HG03045 (cell line): Measurements from ENCODE around the gene LDHD.

Source experiments
- ATAC-seq: cut with Tn5 transposase; IDR thresholded peaks from one replicate; pipeline ENCODE4 v1.9.1; 2021; ENCODE audit warnings: mild to moderate bottlenecking, moderate library complexity; ENCODE audit not compliant: unreplicated experiment

The LDHD gene

DNA sequence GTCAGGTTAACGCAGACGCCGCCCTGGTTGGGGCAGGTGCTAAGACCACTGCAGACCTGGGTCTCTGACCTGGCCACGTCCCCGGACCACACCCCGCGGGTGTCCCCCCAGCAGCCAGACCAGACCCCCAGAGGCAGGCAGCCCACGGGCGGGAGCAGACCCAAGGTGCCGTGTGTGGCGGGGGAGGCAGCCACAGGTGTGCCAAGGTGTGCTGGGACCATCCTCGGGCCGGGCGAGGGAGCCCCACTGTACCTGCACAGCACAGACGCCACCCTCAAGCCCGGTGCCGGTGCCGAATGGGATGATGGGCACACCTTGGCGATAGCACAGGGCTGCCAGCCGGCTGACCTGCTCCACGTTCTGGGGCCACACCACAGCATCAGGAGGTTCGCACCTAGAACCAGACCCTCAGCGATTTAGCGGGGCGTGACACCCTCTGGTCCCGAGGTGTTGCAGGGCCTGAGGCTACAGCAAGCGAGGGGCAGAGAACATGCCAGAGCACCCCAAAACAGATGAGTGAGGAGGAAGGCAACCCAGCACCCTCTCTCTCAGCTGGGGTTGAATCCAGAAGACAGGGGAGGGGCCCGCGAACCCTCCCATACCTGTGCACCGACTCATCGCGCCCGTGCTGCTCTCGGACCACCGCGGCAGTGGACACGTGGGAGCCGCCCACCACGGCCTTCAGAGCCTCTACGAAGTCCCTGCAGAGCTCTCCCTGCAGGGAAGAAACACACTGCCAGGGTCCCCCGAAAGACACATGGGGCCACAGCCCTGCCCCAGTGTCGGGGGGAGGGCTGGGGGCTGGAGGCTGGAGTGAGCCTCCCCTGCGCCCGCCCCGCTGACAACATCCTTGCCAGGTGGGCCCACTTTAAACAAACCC lies 1.4 kb downstream of the LDHD start:
- ATAC-seq, result no peak

DNA sequence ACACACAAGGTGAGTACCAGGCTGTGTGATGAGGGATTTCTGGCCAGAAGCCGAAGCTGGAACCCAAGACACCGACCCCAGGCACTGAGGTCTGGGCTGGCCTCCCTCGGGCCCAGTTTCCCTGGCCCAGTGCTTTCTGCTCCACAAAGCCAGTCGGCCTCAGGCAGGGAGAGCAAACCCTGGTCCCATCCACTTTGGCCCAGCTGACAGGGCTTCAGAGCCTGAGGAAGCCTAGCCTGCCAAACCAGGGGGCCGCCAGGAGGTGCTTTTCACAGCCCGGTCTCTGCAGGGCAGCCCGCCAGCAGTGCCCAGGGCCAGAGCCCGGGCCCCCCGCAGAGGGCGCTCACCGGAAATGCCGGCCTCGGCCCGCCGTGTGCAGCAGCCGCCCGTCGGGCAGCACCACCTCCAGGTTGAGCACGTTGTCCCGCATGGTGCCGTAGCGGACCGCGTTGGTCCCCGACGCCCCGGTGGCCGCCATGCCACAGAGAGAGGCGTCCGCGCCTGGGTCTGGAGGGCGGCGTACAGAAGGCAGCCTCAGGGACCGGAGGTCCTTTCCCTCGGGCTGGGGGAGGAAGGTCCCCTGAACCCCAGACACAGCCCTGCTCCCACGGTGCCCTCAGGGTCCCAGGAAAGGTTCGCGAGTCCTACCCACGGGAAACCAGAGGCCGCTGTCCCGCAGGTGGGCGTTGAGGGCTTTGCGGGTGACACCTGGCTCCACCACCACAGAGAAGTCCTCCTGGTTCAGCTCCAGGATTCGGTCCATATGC lies 2.2 kb downstream of the LDHD start:
- no peak for ATAC-seq

DNA sequence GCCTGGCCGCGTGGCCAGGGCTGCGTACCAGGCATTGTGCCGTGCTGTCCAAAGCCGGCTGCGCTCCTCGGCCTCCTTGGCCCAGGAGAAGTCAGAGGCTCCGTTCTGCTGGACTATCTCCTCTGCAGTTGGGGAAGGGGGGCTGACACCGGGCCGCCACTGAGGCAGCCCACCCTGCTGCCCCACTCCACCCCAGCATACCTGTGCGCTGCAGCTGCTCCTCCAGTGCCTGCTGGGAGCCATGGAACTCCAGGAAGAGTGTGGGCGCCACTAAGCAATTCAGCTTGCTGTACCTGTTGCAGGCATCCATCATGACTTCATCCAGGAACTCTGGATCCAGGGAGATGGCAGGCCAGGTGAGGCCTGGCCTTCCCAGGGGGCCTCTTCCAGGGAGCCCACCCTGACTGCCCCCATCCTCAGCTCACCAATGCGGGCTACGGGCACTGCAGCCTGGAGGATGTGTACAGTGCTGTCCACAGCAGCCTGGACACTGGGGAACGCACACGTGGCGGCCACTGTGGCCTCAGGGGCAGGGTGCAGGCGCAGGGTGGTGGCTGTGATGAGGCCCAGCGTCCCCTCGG lies 2.9 kb downstream of the LDHD start:
- ATAC-seq, result no peak

DNA sequence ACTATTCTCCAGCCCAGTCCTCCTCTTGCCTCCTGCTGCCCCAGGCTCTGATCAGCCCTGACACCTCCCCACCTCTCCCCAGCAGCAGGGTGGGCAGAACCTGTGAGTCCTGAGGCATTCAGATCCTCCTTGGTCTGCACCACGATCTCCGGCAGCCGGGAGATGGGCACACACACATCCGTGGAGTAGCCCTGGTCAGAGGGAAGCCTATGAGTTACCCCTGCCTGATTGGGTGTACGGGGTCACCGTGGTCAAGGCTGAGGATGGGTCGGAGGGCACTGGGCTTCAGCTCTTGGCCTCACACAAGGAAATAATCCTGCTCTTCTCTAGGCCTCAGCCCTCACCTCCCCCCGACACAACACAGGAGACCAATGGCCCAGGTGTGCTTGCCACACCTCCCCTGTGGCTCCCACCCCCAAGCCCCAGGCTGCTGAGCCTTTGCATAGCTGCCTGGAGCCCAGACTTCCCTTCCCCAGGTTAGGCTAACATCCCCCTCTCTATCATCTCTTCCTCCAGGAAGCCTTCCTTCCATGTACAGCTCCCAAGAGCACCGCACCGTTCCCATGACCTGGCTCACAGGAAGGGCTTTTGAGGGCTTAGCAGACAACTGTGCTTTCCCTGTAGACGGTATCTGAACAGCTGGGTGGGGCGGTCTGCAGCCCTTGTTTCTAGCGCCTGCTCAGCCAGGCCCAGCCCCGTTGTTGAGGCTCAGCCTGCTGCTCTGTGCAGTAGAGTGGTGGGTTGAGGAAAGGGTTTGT lies 3.7 kb downstream of the LDHD start:
- no peak for ATAC-seq

DNA sequence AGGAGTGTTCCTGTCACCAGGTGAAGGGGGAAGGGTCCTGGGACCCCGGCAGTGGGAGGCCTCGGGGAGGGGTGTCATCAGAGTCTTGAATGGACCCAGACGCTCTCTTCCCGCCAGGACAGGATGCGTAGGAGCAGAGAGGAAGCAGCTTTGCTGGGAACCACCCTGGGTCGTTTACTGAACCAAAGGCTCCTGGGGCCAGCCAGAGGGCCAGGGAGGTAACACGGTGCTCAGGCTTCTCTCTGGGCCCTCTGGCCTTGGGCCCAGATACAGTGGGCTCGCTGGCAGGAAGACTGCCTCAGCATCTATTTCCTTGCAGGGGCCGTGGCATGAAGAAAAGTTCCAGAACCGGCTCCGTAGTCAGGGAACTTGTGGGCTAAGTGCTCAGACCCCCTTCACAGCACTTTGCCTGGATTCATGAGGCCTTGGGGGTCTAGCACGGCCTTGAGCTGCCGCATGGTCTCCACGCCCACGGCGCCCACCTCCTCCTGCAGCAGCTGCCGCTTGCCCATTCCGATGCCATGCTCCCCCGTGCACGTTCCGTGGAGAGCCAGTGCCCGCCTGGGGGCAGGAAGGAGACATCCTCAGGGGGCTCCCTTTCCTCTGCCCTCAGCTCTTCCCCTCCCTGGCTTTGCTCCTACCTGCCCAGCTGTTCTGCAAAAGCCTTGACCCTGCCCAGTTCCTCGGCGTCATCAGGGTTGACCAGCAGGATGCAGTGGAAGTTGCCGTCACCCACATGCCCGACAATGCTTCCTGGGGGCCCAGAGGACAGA lies 4.4 kb downstream of the LDHD start:
- ATAC-seq, result no peak

DNA sequence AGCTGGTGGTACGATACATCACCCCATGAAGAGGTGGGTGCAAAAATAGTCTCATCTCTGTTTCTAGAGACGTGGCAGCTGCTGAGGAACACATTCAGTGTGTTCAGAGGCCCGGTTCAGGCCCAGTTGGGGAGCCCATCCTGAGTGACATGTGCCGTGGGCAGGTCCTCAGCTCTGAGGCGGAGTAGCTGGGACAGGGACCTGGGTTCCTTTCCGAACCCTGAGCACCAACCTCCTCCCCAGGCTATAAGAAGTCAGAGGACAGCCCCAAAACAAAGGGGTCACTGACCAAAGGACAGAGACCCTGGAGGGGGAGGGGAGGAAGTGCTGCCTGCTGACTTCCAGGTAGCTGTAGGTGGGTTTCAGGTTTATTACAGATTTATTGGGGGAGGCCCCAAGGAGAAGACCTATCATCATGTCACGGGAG lies 5.1 kb downstream of the LDHD start:
- no peak for ATAC-seq

DNA sequence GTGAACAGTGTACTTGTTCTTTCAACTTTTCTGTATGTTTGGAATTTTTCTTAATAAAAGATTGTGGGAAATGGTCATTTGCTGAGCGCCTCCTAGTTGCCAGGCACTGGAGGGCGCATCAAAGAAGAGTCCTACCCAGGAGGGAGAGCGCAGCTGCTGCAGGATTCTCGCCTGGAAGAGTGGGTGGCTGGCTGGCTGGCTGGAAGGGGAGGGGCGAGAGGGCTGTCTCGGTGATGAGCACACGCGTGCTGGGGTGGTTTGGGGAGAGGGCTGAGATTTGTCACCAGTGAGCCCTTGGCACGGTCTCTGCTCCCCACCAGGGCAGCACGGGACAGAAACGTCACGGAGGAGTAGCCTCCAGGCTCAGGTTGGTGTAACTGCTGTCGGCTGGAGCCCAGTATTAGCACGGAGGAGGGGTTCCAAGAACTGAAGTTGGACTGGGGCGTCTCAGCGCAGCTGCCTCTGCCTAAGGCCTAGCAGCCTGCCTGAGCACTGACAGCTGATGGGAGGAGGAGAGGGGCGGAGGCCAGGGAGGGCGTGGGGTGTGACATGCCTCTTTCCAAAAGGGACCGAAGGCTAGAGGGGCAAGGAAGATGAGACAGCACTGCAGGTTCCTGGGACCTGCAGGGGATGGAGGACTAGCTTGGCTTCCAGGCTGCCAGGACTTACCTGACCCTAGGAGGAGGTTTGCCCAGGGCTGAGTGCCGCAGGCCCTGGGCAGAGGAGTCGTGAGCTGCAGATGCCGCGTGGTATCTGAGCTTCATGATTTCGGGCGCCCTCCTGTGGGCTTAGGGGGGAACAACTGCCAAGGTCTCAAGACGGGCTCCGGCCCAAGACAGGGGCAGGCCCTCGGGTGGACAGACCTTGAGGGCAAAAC lies 5.7 kb downstream of the LDHD start:
- ATAC-seq, result peak; percentile 72

DNA sequence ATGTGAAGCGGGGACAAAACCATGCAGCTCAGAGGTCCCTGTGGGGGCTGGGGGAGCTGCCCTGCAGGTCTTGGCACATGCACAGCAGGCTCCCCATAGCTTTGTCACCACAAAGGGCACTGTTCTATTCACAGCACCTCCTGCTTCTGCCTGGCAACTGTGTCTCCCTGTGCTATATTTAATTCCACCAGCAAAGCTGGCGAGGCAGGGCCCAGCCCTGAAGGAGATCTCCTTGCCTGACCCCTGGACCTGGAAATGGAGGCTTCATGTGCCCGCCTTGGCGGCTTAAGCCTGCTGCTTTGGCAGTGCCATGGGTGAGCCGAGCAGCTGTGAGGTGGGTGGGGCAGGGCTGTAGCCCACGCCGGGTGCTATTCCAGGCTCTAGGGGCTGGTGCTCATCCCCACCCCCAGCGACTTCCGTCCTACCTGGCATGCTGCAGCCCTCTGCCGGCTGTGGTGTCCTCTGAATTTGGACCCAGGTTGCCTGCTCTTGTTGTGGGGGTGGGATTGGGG lies 6.8 kb downstream of the LDHD start:
- no peak for ATAC-seq

DNA sequence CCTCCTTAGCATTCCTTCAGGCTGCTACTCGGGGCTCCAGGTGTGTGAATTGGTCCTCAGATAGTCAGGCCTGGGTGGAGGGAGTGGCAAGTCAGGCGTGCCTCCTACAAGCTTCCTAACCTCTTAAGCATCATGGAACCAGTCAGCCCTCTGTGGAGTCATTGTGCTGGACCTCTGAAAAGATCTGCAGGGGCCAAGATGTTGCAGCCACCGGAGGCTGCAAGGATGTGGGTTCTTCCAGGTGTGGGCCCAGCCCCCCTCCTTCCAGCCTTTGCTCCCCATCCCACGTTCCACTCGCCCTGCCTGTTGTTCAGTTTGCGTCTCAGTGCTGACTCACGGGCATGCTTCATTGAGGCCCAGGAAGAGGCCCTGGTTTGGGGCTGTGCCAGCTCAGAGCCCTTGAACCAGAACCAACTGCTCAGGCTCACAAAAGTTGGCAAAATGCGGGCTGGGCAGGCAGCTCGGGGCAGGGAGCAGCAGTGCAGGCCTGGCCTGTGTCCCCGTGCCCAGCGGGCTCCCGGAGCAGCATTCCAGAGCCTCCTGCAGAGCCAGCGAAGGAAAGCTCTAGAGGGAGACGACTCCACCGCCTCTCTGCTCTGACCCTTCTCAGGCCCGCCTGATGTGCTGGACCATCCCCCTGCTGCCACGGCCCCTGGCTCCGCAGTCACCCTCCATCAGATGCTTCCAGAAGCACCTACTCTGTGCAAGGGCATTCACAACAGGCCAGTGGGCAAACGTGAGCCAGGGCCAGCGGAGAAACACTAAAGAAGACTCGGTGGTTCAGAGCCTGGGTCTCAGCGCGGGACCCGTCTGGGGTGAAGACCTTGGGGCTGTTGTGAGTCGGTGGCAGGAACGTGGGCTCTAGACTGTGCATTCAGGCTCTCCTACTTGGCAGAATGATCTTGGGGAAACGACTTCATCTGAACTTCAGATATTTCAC lies 7.5 kb downstream of the LDHD start:
- no peak for ATAC-seq

DNA sequence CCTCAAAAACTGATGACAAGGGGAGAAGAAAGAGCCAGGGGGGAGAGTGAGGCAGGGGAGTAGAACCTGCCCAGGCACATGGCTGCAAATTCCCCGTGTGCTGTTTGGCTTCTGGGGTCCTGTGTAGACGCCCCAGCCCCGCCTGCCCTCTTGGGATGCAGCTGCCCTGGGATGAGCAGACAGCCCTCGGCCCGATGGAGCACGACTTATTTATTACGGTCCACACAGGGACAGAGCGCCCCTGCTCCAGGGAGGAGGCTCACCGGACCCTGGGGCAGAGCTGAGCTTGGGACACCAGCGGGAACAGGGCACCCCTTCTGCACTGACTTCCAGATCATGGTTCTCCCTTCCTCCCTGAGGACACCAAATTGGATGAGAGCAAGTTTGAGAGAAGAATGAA lies 9.1 kb downstream of the LDHD start:
- no peak for ATAC-seq

DNA sequence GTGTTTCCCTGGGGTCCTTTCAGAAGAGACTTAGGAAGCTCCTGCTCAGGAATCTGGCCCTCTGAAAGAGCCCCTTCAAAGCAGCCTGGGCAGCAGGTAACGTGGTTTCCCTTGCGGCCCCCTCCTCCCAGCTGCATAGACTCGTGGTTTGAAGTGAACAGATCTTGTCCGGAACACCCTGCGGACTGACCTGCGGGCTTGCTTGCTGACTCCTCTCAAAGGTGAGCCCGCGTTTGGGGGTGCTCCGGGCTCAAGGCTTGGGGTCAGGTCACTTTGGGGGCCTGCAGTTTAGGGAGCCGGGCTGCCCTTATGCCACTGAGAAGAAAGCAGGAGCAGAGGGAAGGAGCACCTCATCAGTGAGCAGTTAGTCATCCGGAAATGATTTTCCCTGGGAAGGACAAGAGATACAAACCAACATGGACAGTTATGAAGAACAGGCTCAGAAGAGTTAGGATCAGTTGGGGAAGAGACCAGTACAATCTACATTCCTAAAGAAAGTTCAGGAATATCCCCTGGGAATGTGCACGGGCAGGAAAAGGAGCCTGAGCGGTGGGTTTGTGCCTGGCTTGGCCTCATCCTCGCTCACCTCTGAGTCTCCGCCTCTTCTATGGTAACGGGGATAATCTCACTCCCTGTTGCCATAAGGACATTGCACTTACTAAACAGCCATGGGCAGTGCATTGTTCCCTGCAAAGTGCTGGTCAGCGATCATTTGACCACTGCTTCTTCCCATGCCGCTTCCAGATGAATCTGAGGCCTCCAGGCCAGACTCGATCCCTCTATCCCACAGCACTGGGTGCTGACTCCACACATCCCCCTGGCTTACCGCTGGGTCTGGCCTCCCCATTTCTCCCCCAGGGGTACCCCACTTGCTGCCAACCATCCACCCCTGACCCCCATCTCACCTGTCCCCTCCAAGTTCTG lies 10.0 kb downstream of the LDHD start:
- ATAC-seq, result no peak

DNA sequence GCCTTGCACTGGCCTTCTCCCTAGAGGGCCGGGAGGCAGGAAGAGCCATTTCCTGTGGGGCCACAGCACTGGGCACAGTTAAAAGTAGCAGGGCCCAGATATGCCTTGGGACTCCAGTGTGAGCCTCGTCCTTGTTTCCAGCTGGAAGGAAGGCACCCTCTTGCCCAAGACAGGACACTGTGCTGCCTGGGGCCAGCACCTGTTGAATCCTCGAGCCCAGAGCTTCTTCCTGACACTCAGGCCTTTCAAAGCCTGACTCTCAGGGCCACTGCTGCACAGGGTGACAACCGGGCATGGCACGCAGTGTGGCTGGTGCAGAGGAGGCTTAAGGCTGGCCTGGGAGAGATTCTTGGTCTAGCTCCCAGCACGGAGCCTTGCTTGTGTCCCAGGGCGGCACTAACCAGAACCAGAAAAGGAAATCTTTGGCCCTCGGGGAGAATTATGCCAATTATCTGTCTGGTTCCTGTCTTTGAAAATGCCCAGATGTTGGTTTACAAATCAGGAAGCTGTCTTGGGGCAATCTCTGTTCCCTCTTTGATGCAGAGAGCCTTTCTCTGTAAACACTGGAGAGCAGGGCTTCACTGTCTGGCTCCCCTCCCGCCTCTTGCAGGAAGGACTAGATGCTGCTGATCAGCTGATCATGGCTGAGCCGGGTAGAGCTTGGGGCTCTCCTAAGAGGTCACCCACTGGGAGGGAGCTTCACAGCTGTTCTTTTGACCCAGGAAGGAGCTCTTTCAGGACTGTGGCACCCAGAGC lies 11.1 kb downstream of the LDHD start:
- no peak for ATAC-seq

DNA sequence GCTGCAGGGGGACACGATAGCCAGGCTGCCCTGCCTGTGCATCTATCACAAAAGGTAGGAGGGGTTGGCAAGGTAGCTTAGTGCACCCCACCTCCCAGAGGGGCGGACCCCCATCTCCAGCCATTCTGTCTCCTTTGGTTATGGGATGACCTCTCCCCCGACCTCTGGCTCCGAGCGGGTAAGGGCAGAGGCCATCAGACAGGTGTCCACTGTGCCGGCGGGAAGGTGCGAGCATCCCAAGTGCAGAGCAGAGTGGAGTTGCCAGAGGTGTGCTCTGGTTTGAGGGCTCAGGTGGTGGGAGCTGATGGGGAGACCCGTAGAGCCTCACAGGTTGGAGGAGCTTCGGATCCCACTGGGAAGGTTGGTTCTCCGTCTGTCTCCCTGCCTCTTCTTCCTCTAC lies 11.7 kb downstream of the LDHD start:
- ATAC-seq, result no peak

DNA sequence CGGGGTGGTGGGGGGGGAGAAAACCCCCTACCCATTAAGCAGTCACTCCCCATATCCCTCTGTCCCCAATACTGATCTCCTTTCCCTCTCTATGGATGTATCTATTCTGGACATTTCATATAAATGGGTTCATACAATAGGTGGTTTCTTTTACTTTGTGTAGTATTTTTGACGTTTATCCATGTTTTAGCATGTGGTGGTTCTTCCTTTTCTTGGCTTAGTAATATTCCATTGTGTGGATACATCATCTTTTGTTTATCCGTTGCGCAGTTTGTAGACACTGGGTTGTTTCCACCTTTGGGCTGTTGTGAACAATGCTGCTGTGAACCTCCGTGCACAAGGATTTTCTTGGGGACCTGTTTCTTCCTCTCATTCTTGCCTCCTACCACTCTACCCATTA lies 12.6 kb downstream of the LDHD start:
- no peak for ATAC-seq

DNA sequence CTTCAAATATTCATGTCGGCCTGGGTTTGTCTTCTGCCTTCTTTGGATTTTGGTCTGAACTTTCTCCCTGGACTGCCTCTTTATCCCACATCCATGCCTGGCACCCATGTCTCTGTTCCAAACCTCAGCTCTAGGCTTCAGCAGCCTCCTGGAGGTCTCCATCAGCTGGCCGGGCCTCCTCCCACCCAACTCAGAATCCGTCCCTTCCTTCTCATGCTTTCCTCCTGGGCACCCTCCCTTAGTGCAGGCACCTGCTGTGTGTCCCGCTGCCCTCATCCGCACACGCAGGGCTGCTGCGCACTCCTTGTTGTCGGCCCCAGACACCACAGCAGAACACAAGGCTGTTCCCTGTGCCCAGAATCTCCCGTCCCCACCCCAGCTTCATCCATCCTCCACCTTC lies 14.0 kb downstream of the LDHD start:
- ATAC-seq, result no peak

DNA sequence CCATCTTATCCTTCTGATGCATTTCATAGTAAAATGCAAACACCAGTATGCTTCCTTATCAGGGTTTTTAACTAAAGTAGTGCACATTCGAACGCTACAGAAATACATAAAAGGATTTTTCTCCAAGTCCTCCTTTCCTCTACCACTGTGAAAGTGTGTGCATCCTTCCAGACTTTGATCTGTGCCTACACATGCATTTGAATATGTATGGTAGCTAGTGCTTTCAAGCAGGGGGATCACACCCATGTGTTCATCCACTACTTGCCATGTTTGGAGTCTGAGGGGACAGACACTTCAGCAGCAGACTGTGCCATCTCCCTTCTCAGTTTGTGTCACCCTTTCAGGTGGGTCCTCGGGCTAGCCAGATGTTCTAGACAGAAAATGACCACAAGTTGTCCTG lies 14.9 kb downstream of the LDHD start:
- no peak for ATAC-seq
